Measurements from ENCODE around the gene DIS3L2.
"Not testable (repeated sequence)": the region's sequence is repeated elsewhere in the genome, so short reads cannot be mapped to it uniquely, and the experiment has no call there.

DIS3L2 gene

GRCh38 chr2:232364806-232365594 lies 403.5 kb downstream of the DIS3L2 start:
- H3K27ac Mint-ChIP-seq = peak overlapping the region; percentile 54
- not testable (repeated sequence) for H3K27me3 Mint-ChIP-seq; H3K36me3 Mint-ChIP-seq; H3K9me3 Mint-ChIP-seq (ENCODE audit: low read depth); H3K4me3 Mint-ChIP-seq
- H3K4me1 Mint-ChIP-seq (ENCODE audit: low read depth) = peaks cover 28% of the 10 kb centered on the region

DNA sequence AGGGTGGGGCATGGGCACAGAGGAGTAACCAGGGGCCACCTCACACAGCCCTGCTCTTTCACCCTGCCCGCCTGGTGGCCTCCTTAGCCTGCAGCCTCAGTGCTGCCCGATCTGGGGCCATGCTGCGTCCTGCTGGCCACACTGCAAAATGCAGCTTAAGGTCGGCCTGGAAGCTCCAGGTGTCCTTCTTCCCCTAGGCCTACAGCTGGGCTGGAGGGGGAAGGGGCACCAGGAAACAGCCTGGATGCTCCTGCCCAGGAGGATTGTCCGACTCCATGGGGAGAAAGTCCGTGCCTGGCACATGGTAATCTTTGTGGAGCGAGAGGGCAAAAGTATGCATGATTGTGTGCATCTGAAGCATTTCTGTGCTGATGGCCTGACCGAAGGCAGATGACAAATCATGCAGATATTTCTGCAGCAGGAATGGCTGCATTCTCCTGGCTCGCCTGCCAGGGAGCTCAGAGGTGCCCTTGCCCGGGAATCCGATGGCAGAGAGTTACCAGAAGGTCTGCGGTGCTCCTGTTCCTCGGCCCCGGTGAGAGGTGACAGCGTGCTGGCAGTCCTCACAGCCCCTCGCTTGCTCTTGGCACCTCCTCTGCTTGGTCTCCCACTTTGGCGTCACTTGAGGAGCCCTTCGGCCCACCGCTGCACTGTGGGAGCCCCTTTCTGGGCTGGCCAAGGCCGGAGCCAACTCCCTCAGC lies 404.3 kb downstream of the DIS3L2 start:
- Mint-ChIP-seq H3K27me3 (no peaks in the 10 kb centered on the region), H3K27ac (no peak overlapping the region), H3K4me1 (ENCODE audit: low read depth) (peaks cover 28% of the 10 kb centered on the region), H3K36me3 (no peaks in the 10 kb centered on the region), H3K4me3 (no peak overlapping the region), H3K9me3 (ENCODE audit: low read depth) (no peaks in the 10 kb centered on the region)

DNA sequence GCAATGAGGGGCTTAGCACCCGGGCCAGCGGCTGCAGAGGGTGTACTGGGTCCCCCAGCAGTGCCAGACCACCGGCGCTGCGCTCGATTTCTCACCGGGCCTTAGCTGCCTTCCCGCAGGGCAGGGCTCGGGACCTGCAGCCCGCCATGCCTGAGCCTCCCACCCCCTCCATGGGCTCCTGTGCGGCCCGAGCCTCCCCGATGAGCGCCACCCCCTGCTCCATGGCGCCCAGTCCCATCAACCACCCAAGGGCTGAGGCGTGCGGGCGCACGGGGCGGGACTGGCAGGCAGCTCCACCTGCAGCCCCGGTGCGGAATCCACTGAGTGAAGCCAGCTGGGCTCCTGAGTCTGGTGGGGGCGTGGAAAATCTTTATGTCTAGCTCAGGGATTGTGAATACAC lies 404.9 kb downstream of the DIS3L2 start:
- peaks cover 28% of the 10 kb centered on the region for H3K4me1 Mint-ChIP-seq (ENCODE audit: low read depth)
- H3K27ac Mint-ChIP-seq; H3K4me3 Mint-ChIP-seq; H3K36me3 Mint-ChIP-seq; H3K27me3 Mint-ChIP-seq; H3K9me3 Mint-ChIP-seq (ENCODE audit: low read depth): not testable (repeated sequence)

GRCh38 chr2:232367016-232367415 lies 405.5 kb downstream of the DIS3L2 start:
- Mint-ChIP-seq H3K4me1 (ENCODE audit: low read depth) (peaks cover 28% of the 10 kb centered on the region), H3K27me3 (no peaks in the 10 kb centered on the region), H3K9me3 (ENCODE audit: low read depth) (no peaks in the 10 kb centered on the region), H3K4me3 (no peak overlapping the region), H3K36me3 (no peaks in the 10 kb centered on the region), H3K27ac (no peak overlapping the region)

DNA sequence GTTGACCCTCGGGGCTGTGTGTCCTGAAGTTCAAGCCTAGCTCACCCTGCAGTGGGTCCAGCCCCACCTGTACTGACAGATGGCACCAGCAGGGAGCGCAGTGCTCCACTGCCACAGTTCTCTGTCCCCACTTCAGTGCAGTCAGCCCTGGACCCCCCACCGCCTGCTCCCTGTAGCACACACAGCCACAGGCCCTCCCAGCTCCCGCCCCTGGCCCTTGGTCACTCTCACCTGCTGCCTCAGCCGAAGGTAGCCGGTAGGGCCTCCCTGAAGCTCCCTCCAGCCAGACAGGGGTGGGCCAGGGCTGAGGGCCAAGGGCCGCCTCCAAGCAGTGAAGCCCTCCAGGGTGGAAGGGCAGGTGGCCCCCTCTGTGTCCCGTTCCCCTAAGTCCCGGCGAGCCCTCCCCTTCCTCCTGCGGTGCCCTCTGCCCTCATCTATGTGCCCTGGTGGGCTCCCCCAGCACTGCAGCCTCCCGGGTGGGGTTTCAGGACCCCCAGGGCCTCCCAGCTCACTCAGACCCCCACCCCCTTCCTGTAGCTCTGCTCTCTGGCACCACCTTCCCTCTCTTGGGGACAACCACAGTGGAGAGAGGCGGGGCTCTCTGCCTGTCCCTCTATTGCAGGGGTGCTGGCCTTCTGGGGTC lies 406.2 kb downstream of the DIS3L2 start:
- Mint-ChIP-seq H3K36me3 (no peaks in the 10 kb centered on the region), H3K4me1 (ENCODE audit: low read depth) (peaks cover 22% of the 10 kb centered on the region), H3K4me3 (no peak overlapping the region), H3K27me3 (no peaks in the 10 kb centered on the region), H3K9me3 (ENCODE audit: low read depth) (no peaks in the 10 kb centered on the region), H3K27ac (no peak overlapping the region)

DNA sequence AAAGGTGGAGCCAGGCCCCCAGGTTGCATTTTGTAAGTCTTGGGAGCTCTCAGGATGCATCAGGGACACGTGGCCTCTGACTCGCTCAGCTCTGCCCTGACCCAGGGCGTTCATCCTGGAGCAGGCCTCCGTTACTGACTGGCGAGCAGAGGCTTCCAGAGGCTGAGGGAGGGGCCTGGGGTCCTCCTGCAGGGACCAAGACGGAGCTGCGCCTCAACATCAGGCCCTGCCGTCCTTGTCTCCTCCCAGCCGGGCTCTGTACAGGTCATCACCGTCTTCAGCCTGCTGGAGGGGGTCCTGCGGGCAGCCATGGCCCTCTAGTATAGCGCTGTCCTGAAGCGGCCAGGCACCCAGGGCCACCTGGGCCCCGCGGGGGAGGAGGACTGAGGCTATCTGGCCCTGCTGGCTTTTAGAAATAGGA lies 406.8 kb downstream of the DIS3L2 start:
- H3K9me3 Mint-ChIP-seq (ENCODE audit: low read depth) = no peaks in the 10 kb centered on the region
- H3K4me1 Mint-ChIP-seq (ENCODE audit: low read depth) = peaks cover 20% of the 10 kb centered on the region
- no peak overlapping the region for H3K27ac Mint-ChIP-seq
- no peaks in the 10 kb centered on the region for H3K36me3 Mint-ChIP-seq
- H3K4me3 Mint-ChIP-seq = no peak overlapping the region
- H3K27me3 Mint-ChIP-seq = no peaks in the 10 kb centered on the region

DNA sequence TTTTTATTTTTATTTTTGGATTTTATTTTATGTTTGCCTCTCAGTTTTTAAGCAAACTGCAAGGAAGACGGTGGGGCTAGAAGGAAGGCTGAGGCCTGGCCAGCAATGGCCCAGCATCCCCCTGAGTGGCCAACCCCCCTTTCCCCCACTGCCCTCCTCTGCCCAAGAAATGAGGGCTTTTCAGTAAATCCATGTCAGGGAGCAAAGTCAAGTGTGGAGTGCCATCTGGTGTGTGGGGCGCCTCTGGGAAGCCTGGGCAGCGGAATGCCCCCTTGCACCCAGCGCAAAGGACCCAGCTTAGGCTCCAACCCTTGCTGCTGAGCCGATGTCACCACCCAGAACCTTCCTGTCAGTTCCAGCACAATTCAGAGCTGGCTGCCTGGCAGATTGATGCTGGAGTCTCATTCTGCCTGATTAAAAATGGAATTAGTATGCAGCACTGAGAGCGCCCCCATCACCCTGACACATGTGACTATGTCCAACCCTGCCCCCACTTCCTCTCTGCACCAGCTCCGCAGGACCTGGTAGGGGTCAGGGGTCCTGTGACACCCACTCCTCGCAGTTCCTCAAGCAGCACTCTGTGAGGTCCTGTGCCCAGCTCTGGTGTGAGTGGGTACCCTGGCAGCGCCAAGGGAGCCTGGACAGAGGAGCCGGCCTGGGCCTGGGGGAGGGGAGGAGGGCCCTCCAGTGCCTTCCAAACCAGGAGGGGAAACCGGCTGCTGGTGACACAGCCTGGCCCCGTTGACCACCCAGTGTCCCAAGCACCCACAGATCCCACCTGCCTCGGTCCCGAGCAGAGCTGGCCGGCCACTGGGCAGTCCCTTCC lies 407.8 kb downstream of the DIS3L2 start:
- Mint-ChIP-seq H3K4me3 (no peak overlapping the region), H3K27ac (no peak overlapping the region), H3K27me3 (no peaks in the 10 kb centered on the region), H3K9me3 (ENCODE audit: low read depth) (no peaks in the 10 kb centered on the region), H3K4me1 (ENCODE audit: low read depth) (peaks cover 11% of the 10 kb centered on the region), H3K36me3 (no peaks in the 10 kb centered on the region)

GRCh38 chr2:232370007-232370406 lies 408.5 kb downstream of the DIS3L2 start:
- H3K27ac Mint-ChIP-seq; H3K4me1 Mint-ChIP-seq (ENCODE audit: low read depth); H3K27me3 Mint-ChIP-seq; H3K4me3 Mint-ChIP-seq; H3K9me3 Mint-ChIP-seq (ENCODE audit: low read depth); H3K36me3 Mint-ChIP-seq: not testable (repeated sequence)

DNA sequence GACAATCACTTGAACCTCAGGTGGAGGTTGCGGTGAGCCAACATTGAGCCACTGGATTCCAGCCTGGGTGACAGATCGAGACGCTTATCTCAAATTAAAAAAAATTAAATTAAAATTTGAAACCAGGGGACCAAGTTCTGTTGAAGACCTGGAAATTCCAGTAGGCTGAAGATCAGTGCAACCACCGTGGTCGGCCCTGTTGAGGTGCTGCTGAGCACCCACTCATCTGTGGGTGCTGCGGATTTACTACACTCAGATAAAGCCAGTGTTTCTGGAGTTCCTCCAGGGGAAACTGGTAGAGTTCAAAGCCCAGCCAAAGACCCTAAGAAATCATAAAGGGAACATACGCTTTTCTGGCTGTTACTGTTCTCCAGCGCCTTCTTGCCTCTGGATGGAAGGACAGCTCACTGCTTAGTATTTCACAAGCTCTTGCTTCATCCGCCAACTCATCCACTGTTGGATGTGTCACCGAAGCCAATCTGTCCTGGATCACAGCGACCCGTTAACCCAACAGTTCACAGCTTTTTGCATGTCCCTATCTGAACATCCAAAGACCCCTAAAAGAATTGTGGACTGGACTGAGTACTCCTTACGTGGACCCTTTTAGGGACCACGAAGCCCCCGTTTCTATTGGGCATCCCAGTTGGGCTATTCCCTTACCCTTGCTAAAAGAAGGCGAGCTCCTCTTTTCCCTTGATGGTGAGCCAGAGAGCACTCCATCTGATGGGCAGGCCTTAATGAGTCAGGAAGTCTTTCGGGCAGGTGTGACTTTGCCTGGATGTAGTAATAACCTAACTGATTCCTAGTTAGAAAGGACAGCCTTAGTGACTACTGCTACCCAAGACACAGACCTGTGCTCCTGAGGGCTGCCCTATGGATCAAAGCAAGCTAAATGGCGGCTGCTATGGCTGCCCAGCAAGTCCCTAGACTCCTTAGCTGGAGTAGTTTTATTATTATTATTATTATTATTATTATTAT lies 411.0 kb downstream of the DIS3L2 start:
- Mint-ChIP-seq H3K9me3 (ENCODE audit: low read depth) (no peaks in the 10 kb centered on the region), H3K27ac (no peak overlapping the region), H3K36me3 (no peaks in the 10 kb centered on the region), H3K4me3 (no peak overlapping the region), H3K4me1 (ENCODE audit: low read depth) (no peaks in the 10 kb centered on the region), H3K27me3 (no peaks in the 10 kb centered on the region)

GRCh38 chr2:232374356-232374755 lies 412.8 kb downstream of the DIS3L2 start:
- Mint-ChIP-seq H3K4me1 (ENCODE audit: low read depth) (no peaks in the 10 kb centered on the region), H3K36me3 (no peaks in the 10 kb centered on the region), H3K27me3 (no peaks in the 10 kb centered on the region), H3K4me3 (no peak overlapping the region), H3K27ac (no peak overlapping the region), H3K9me3 (ENCODE audit: low read depth) (no peaks in the 10 kb centered on the region)

GRCh38 chr2:232375164-232375563 lies 413.7 kb downstream of the DIS3L2 start:
- H3K27me3 Mint-ChIP-seq = no peaks in the 10 kb centered on the region
- no peaks in the 10 kb centered on the region for H3K9me3 Mint-ChIP-seq (ENCODE audit: low read depth)
- no peaks in the 10 kb centered on the region for H3K4me1 Mint-ChIP-seq (ENCODE audit: low read depth)
- no peaks in the 10 kb centered on the region for H3K36me3 Mint-ChIP-seq
- H3K27ac Mint-ChIP-seq = no peak overlapping the region
- no peak overlapping the region for H3K4me3 Mint-ChIP-seq

- no peaks in the 10 kb centered on the region for H3K36me3 Mint-ChIP-seq
- H3K4me1 Mint-ChIP-seq (ENCODE audit: low read depth) = no peaks in the 10 kb centered on the region
- H3K9me3 Mint-ChIP-seq (ENCODE audit: low read depth) = no peaks in the 10 kb centered on the region
- no peak overlapping the region for H3K27ac Mint-ChIP-seq
- no peaks in the 10 kb centered on the region for H3K27me3 Mint-ChIP-seq
- H3K4me3 Mint-ChIP-seq = no peak overlapping the region
These were observed 414.7 kb downstream of the DIS3L2 start for GRCh38 chr2:232376260-232376659.

GRCh38 chr2:232376713-232377112 lies 415.2 kb downstream of the DIS3L2 start:
- Mint-ChIP-seq H3K27me3 (no peaks in the 10 kb centered on the region), H3K9me3 (ENCODE audit: low read depth) (no peaks in the 10 kb centered on the region)

DNA sequence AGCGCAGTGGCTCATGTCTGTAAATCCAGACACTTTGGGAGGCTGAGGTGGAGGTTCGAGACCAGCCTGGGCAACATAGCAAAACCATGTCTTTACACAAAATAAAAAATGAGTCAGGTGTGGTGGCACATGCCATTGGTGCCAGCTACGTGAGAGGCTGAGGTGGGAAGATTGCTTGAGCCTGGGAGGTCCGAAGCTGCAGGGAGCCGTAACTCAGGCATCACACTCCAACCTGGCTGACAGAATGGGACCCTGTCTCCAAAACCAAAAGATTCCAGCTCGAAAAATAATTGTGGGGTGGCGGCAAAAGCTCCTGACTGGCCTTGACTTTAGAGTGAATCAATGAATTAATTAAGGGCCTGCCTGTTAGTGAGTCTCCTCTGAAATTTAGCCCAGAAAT lies 415.8 kb downstream of the DIS3L2 start:
- Mint-ChIP-seq H3K27ac (no peak overlapping the region), H3K36me3 (no peaks in the 10 kb centered on the region), H3K4me1 (ENCODE audit: low read depth) (no peaks in the 10 kb centered on the region), H3K9me3 (ENCODE audit: low read depth) (no peaks in the 10 kb centered on the region), H3K4me3 (no peak overlapping the region), H3K27me3 (no peaks in the 10 kb centered on the region)

More at GRCh38 chr2:232376713-232377112, 415.2 kb downstream of the DIS3L2 start:
- no peaks in the 10 kb centered on the region for H3K4me1 Mint-ChIP-seq (ENCODE audit: low read depth)
- H3K27ac Mint-ChIP-seq = no peak overlapping the region
- no peaks in the 10 kb centered on the region for H3K36me3 Mint-ChIP-seq
- H3K4me3 Mint-ChIP-seq = no peak overlapping the region
